GM18861 (cell line): ENCODE data around the gene KRT15.

ENCODE experiments used
- ATAC-seq: cut with Tn5 transposase; IDR thresholded peaks from one replicate; pipeline ENCODE4 v1.9.1; 2021; ENCODE audit not compliant: unreplicated experiment

The KRT15 gene

GRCh38 chr17:41483991-41484826, 34.5 kb downstream of the KRT15 start:
- ATAC-seq: no peak

- ATAC-seq: no peak
These were observed 35.2 kb downstream of the KRT15 start for GRCh38 chr17:41483531-41483930.

GRCh38 chr17:41481036-41481435, 37.7 kb downstream of the KRT15 start, which contains the start of gene KRT35:
Gene KRT35, minus strand, starts transcription at chr17:41481151. Its CDS starts 54 bp downstream, at chr17:41481097.
- ATAC-seq: no peak

GRCh38 chr17:41480581-41480980, 38.1 kb downstream of the KRT15 start:
- ATAC-seq: no peak

- ATAC-seq: no peak
These were observed 38.6 kb downstream of the KRT15 start for GRCh38 chr17:41480136-41480535.

GRCh38 chr17:41478237-41478636, 40.5 kb downstream of the KRT15 start:
- no peak for ATAC-seq

GRCh38 chr17:41476866-41477815, 41.5 kb downstream of the KRT15 start:
- no peak for ATAC-seq

GRCh38 chr17:41475421-41475820, 43.3 kb downstream of the KRT15 start:
- no peak for ATAC-seq

- no peak for ATAC-seq
These were observed 43.8 kb downstream of the KRT15 start for GRCh38 chr17:41474863-41475262.

GRCh38 chr17:41468346-41468745, 50.3 kb downstream of the KRT15 start:
- no peak for ATAC-seq

- no peak for ATAC-seq
These were observed 51.1 kb downstream of the KRT15 start for GRCh38 chr17:41467561-41467960.

GRCh38 chr17:41466988-41467387, 51.7 kb downstream of the KRT15 start, which contains the start of gene KRT32:
Gene KRT32, minus strand, starts transcription at chr17:41467386. Its CDS starts 61 bp downstream, at chr17:41467325.
- ATAC-seq: no peak

GRCh38 chr17:41464682-41465081, 54.0 kb downstream of the KRT15 start:
- ATAC-seq: no peak

- ATAC-seq: no peak
These were observed 54.5 kb downstream of the KRT15 start for GRCh38 chr17:41464173-41464572.

GRCh38 chr17:41463746-41464145, 54.9 kb downstream of the KRT15 start:
- no peak for ATAC-seq
